Measurements from ENCODE around the gene PATL1. TPM values are rescaled to one million over a fixed set of nuclear protein-coding genes. Genes with fewer than 3 reads are reported as not detected.
A peak's percentile ranks its signal among the peaks of the same experiment; 100 is the strongest.

The PATL1 gene
- polyA plus RNA-seq, 2 of the 4 experiments (the other 2 are of a cell fraction) = 40.6 to 61.4 TPM

GRCh38 chr11:59706518-59707285 is 37.9 kb upstream of the PATL1 start (continued):
- TF ChIP-seq ELK1 (IDR thresholded peaks at IDR 0.05; ENCODE audit: low read depth, low read length) (no peak), JUNB (IDR thresholded peaks at IDR 0.05) (peak; percentile 92), BCL3 (IDR thresholded peaks at IDR 0.05) (no peak; the same call in 2 of the 3 replicates), SREBF2 (IDR thresholded peaks at IDR 0.05) (no peak), NFE2L2 (conservative IDR thresholded peaks at IDR 0.05; ENCODE audit: low read length) (no peak), HMGXB4 (CRISPR knock-in tag; IDR thresholded peaks at IDR 0.05; ENCODE audit: borderline replicate concordance) (no peak), RFX5 (IDR thresholded peaks at IDR 0.05) (no peak), RARB (CRISPR knock-in tag; IDR thresholded peaks at IDR 0.05) (no peak), HOXA7 (CRISPR knock-in tag; IDR thresholded peaks at IDR 0.05) (no peak), KDM5A (IDR thresholded peaks at IDR 0.05) (no peak), CBX2 (IDR thresholded peaks at IDR 0.05; ENCODE audit: borderline replicate concordance, low read depth) (no peak), RAD21 (conservative IDR thresholded peaks at IDR 0.05 in 1 of 2, IDR thresholded peaks at IDR 0.05 in 1 of 2) (peak in 1 of 2 experiments; percentile 5; a peak in 2 of 5 replicates), ZSCAN20 (CRISPR knock-in tag; IDR thresholded peaks at IDR 0.05) (no peak), REST (IDR thresholded peaks at IDR 0.05) (no peak), CHD4 (IDR thresholded peaks at IDR 0.05; ENCODE audit: borderline replicate concordance) (no peak)

GRCh38 chr11:59705294-59705693 is 36.5 kb upstream of the PATL1 start:
- POLR2A ChIA-PET = interaction anchor here (1.0 kb wide), 1 partner anchor 36 kb away, joined by 3 read pairs; the partner anchor contains the start of gene PATL1

More at GRCh38 chr11:59705294-59705693, 36.5 kb upstream of the PATL1 start:
- FAIRE-seq (no peak), DNase-seq (ENCODE audit: low read depth in 1 of 2, low spot score in 1 of 2) (no peak), ATAC-seq (no peak)
- Histone ChIP-seq H3K9me3 (no peaks in the 10 kb centered on the region), H3K4me1 (peaks cover 38% of the 10 kb centered on the region), H3K4me2 (no peak overlapping the region), H3K4me3 (no peak overlapping the region), H3K27ac (peak overlapping the region; percentile 71 to 80; a peak in 4 of 6 replicates)
- no peak for TF ChIP-seq PHF8 (IDR thresholded peaks at IDR 0.05; ENCODE audit: borderline replicate concordance, low read depth)
- no peak for TF ChIP-seq FOXS1 (CRISPR knock-in tag; IDR thresholded peaks at IDR 0.05)
- no peak for TF ChIP-seq HOXA7 (CRISPR knock-in tag; IDR thresholded peaks at IDR 0.05)
- TF ChIP-seq CTCF (IDR thresholded peaks at IDR 0.05) = no peak
- TF ChIP-seq ESRRA (IDR thresholded peaks at IDR 0.05; ENCODE audit: borderline replicate concordance, low read length) = no peak
- no peak for TF ChIP-seq TP53 (CRISPR knock-in tag; IDR thresholded peaks at IDR 0.05)
- no peak for TF ChIP-seq RAD21 (conservative IDR thresholded peaks at IDR 0.05 in 1 of 2, IDR thresholded peaks at IDR 0.05 in 1 of 2)
- no peak for TF ChIP-seq BCL3 (IDR thresholded peaks at IDR 0.05)
- TF ChIP-seq SREBF2 (IDR thresholded peaks at IDR 0.05) = no peak
- TF ChIP-seq RFX5 (IDR thresholded peaks at IDR 0.05) = no peak
- no peak for TF ChIP-seq PBX3 (IDR thresholded peaks at IDR 0.05)
- no peak for TF ChIP-seq SMC3 (IDR thresholded peaks at IDR 0.05)
- TF ChIP-seq FOSB (CRISPR knock-in tag; IDR thresholded peaks at IDR 0.05) = no peak
- CTCF ChIA-PET = interaction anchor here (0.6 to 1.1 kb wide), 2 partner anchors 49 to 505 kb away, joined by 3 read pairs; no protein-coding TSS in a partner anchor
- WGBS (ENCODE audit: missing lambda C conversion rate) = 74% methylated on average over 6 of the region's 6 CpGs
